Neural progenitor cell (in vitro differentiated cells): ENCODE results near the gene CASTOR1. TPM values are rescaled to one million over a fixed set of nuclear protein-coding genes. Genes with fewer than 3 reads are reported as not detected.

Experiments used
- DNase-seq: peaks from one replicate; pipeline ENCODE4 v3.0.0-alpha.2; 2016; ENCODE audit warnings: low spot score
- H2AFZ ChIP-seq: fragments of 200-600 bp; sonication (generic); replicated peaks from 2 replicates; pipeline ENCODE4 v1.6.1; 2016; ENCODE audit warnings: antibody characterized with exemption
- H3F3A ChIP-seq: fragments of 200-600 bp; sonication (generic); 2 replicates; pipeline ENCODE4 v1.6.1; 2016; ENCODE audit warnings: antibody characterized with exemption, low read depth
- H3K27ac ChIP-seq: fragments of 200-600 bp; sonication (generic); 2 replicates; pipeline ENCODE4 v1.5.1; 2016; ENCODE audit warnings: mild to moderate bottlenecking
- H3K27me3 ChIP-seq: fragments of 200-600 bp; sonication (generic); 2 replicates; pipeline ENCODE4 v1.6.1; 2016; ENCODE audit warnings: mild to moderate bottlenecking, moderate library complexity
- H3K36me3 ChIP-seq: fragments of 200-600 bp; sonication (generic); 2 replicates; pipeline ENCODE4 v1.5.1; 2016
- H3K4me1 ChIP-seq: fragments of 200-600 bp; sonication (generic); 2 replicates; pipeline ENCODE4 v1.6.1; 2016; ENCODE audit warnings: mixed run types
- H3K4me2 ChIP-seq: fragments of 200-600 bp; sonication (generic); 2 replicates; pipeline ENCODE4 v1.6.1; 2016
- H3K4me3 ChIP-seq: fragments of 200-600 bp; sonication (generic); 2 replicates; pipeline ENCODE4 v1.5.1; 2016
- H3K79me2 ChIP-seq: fragments of 200-600 bp; sonication (generic); 2 replicates; pipeline ENCODE4 v1.6.1; 2016; ENCODE audit warnings: low read depth
- H3K9ac ChIP-seq: fragments of 200-600 bp; sonication (generic); 2 replicates; pipeline ENCODE4 v1.6.1; 2016
- H3K9me3 ChIP-seq: fragments of 200-600 bp; sonication (generic); 2 replicates; pipeline ENCODE4 v1.5.1; 2016; ENCODE audit warnings: low read depth
- H4K20me1 ChIP-seq: fragments of 200-600 bp; sonication (generic); 2 replicates; pipeline ENCODE4 v1.6.1; 2016; ENCODE audit warnings: low read depth
- H3K27ac Mint-ChIP-seq: 3 replicates; pipeline ENCODE4 v1.8.0; 2021; ENCODE audit warnings: mixed read lengths
- H3K27me3 Mint-ChIP-seq: 2 replicates; pipeline ENCODE4 v1.8.0; 2022; ENCODE audit warnings: low read depth, mild to moderate bottlenecking, inconsistent platforms, moderate library complexity, mixed read lengths; ENCODE audit not compliant: insufficient read depth
- H3K36me3 Mint-ChIP-seq: 3 replicates; pipeline ENCODE4 v1.8.0; 2021; ENCODE audit warnings: mixed read lengths
- H3K4me1 Mint-ChIP-seq: 3 replicates; pipeline ENCODE4 v1.8.0; 2021; ENCODE audit warnings: mixed read lengths
- H3K4me3 Mint-ChIP-seq: 3 replicates; pipeline ENCODE4 v1.8.0; 2021; ENCODE audit warnings: mild to moderate bottlenecking, moderate library complexity, mixed read lengths
- H3K9me3 Mint-ChIP-seq: 3 replicates; pipeline ENCODE4 v1.8.0; 2020; ENCODE audit warnings: mixed read lengths
- EZH2 ChIP-seq: fragments of 200-600 bp; sonication (generic); IDR thresholded peaks from 2 replicates; pipeline ENCODE4 v1.6.1; 2017; ENCODE audit warnings: antibody characterized with exemption, mild to moderate bottlenecking, moderate library complexity
- EZH2phosphoT487 ChIP-seq: fragments of 200-600 bp; sonication (generic); IDR thresholded peaks from 2 replicates; pipeline ENCODE4 v1.6.1; 2017; ENCODE audit warnings: antibody characterized with exemption
- total RNA-seq: library from RNA; depleted of rRNA; stranded (reverse); fragments of >200 nt; gene quantifications from 2 replicates; pipeline ENCODE4 v1.2.3, GENCODE V29; 2015; ENCODE audit warnings: low replicate concordance
- TF ChIP-seq, protein P1 (sequence below): fragments of 200-600 bp; sonication (generic); IDR thresholded peaks from 2 replicates; pipeline ENCODE4 v1.5.1; 2017; ENCODE audit warnings: antibody characterized with exemption, mild to moderate bottlenecking

CASTOR1 gene
- total RNA-seq, 1 donor from 2014 or later = 6.2 TPM

DNA sequence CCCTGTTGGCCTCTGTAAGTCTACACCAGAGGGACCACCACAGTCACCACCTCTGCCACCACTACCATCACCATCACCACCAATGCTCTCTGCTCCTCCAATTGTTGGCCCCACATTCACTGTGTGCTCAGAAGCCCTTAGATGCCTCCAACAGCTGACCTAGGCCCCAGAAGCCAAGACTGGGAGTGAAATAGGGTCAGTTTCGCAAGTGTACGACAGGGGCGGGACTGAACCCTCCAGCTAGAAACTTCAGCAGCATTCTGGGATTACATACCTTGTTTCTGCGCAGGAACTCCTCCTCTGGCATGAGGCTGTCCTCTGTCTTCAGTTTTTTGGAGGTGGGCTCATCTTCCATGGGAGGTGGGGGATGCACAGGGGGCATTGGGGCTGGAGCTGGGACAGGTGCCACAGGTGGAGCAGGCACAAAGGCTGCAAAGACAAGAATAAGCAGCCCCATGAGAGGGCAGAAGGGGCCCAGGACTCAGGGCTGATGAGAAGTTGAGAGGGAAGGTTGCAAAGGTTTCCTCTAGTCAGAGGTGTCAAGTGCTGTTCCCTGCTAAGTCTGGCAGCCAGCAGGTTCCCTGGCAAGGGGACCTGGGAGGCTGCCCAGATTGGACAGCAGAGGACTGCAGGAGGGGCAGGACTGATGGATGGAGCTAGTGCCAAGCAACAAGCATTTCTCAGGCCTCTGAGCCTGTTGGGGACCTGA is 47.6 kb upstream of the CASTOR1 start:
- Histone ChIP-seq H3K27me3 (no peaks in the 10 kb centered on the region), H2AFZ (no peak overlapping the region), H3K79me2 (no peaks in the 10 kb centered on the region), H3K9me3 (no peaks in the 10 kb centered on the region), H3K4me3 (no peak overlapping the region), H3K4me2 (no peak overlapping the region), H3K9ac (no peak overlapping the region), H3F3A (no peaks in the 10 kb centered on the region), H3K36me3 (no peaks in the 10 kb centered on the region), H3K4me1 (no peaks in the 10 kb centered on the region), H3K27ac (no peak overlapping the region), H4K20me1 (peaks cover 3% of the 10 kb centered on the region)
- Mint-ChIP-seq H3K36me3 (peaks cover 47% of the 10 kb centered on the region), H3K27ac (no peak overlapping the region), H3K9me3 (no peaks in the 10 kb centered on the region), H3K4me1 (no peaks in the 10 kb centered on the region), H3K4me3 (no peak overlapping the region), H3K27me3 (no peaks in the 10 kb centered on the region)
- no peak for DNase-seq
- no peak for TF ChIP-seq EZH2
- no peak for TF ChIP-seq EZH2phosphoT487
- TF ChIP-seq, protein P1, sequence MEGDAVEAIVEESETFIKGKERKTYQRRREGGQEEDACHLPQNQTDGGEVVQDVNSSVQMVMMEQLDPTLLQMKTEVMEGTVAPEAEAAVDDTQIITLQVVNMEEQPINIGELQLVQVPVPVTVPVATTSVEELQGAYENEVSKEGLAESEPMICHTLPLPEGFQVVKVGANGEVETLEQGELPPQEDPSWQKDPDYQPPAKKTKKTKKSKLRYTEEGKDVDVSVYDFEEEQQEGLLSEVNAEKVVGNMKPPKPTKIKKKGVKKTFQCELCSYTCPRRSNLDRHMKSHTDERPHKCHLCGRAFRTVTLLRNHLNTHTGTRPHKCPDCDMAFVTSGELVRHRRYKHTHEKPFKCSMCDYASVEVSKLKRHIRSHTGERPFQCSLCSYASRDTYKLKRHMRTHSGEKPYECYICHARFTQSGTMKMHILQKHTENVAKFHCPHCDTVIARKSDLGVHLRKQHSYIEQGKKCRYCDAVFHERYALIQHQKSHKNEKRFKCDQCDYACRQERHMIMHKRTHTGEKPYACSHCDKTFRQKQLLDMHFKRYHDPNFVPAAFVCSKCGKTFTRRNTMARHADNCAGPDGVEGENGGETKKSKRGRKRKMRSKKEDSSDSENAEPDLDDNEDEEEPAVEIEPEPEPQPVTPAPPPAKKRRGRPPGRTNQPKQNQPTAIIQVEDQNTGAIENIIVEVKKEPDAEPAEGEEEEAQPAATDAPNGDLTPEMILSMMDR = no peak

DNA sequence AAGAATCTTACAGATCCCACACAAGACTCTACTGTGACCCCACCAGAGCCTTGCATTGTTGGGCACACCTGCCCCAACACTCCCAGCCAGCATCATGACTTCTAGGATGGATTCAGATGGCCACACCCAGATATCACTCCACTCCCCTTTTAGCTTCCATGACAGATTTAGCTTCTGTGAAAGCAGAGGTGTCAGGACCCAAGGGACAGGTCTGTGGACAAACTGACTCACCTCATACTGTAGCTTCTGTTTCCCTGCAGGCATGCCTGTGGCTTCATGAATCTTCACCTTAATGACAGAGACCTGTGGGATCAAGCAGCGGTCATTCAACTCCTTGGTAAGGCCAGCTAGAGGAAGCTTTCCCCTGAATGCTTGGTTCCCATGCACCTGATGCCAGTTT is 45.9 kb upstream of the CASTOR1 start:
- TF ChIP-seq EZH2 (no peak), EZH2phosphoT487 (no peak)
- TF ChIP-seq, protein P1 = no peak
- DNase-seq = no peak
- Histone ChIP-seq H4K20me1 (peaks cover 3% of the 10 kb centered on the region), H2AFZ (no peak overlapping the region), H3K9ac (no peak overlapping the region), H3K9me3 (no peaks in the 10 kb centered on the region), H3K4me3 (no peak overlapping the region), H3K79me2 (no peaks in the 10 kb centered on the region), H3K27ac (no peak overlapping the region), H3K4me2 (no peak overlapping the region), H3K4me1 (no peaks in the 10 kb centered on the region), H3K36me3 (no peaks in the 10 kb centered on the region), H3K27me3 (no peaks in the 10 kb centered on the region), H3F3A (peaks cover 4% of the 10 kb centered on the region)
- Mint-ChIP-seq H3K4me3 (no peak overlapping the region), H3K9me3 (no peaks in the 10 kb centered on the region), H3K4me1 (no peaks in the 10 kb centered on the region), H3K36me3 (peaks cover 38% of the 10 kb centered on the region), H3K27me3 (no peaks in the 10 kb centered on the region), H3K27ac (no peak overlapping the region)

DNA sequence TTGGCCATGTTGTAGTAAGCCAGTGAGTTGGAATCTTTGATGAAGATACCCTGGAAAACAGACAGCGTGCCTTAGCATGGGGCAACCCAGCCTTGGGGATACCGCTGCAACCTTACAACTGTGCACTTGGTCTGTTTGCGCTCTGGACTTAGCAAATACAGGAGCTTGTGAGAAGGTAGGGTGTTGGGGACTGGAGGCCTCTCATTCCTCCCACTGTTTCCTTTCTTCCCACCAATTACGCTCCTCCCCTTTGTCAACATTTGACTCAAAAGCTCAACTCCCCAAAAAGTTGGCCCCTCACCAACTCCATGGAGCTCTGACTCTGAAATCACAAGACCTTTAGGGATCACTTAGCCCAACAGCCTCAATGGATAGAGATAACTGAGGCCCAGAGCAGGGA is 45.3 kb upstream of the CASTOR1 start:
- H3K36me3 Mint-ChIP-seq = peaks cover 34% of the 10 kb centered on the region

More for the DNA sequence above, 45.3 kb upstream of the CASTOR1 start:
- Mint-ChIP-seq H3K9me3 (no peaks in the 10 kb centered on the region), H3K27me3 (no peaks in the 10 kb centered on the region), H3K27ac (no peak overlapping the region), H3K4me3 (no peak overlapping the region), H3K4me1 (no peaks in the 10 kb centered on the region)
- H3K9me3 ChIP-seq = no peaks in the 10 kb centered on the region
- no peaks in the 10 kb centered on the region for H3K36me3 ChIP-seq
- H3F3A ChIP-seq = peaks cover 4% of the 10 kb centered on the region
- H3K9ac ChIP-seq = no peak overlapping the region
- H3K4me2 ChIP-seq = no peak overlapping the region
- no peak overlapping the region for H3K27ac ChIP-seq
- H3K79me2 ChIP-seq = no peaks in the 10 kb centered on the region
- no peaks in the 10 kb centered on the region for H3K4me1 ChIP-seq
- no peak for DNase-seq
- no peak overlapping the region for H2AFZ ChIP-seq
- H4K20me1 ChIP-seq = peaks cover 3% of the 10 kb centered on the region
- TF ChIP-seq, protein P1 = no peak
- TF ChIP-seq EZH2 = no peak
- TF ChIP-seq EZH2phosphoT487 = no peak
- no peaks in the 10 kb centered on the region for H3K27me3 ChIP-seq
- H3K4me3 ChIP-seq = no peak overlapping the region
